Osteoblast (primary cell): ENCODE results near the gene RBBP8. TPM values are rescaled to one million over a fixed set of nuclear protein-coding genes. Genes with fewer than 3 reads are reported as not detected.
A peak's percentile ranks its signal among the peaks of the same experiment; 100 is the strongest.
"Not testable (repeated sequence)": the region's sequence is repeated elsewhere in the genome, so short reads cannot be mapped to it uniquely, and the experiment has no call there.

Experiments
- DNase-seq: peaks from one replicate; pipeline ENCODE4 v3.0.0; 2011; ENCODE audit warnings: low spot score, mixed read lengths; ENCODE audit not compliant: insufficient read length; ENCODE audit errors: missing footprints
- H2AFZ ChIP-seq: 2 replicates; pipeline ENCODE4 v1.6.0; 2011; ENCODE audit warnings: mild to moderate bottlenecking, low read length
- H3K27ac ChIP-seq: 2 replicates; pipeline ENCODE4 v1.5.1; 2011; ENCODE audit warnings: mild to moderate bottlenecking, low read depth, low read length, moderate library complexity
- H3K27me3 ChIP-seq: 2 replicates; pipeline ENCODE4 v1.6.0; 2012; ENCODE audit warnings: mild to moderate bottlenecking, control low read depth, inconsistent platforms, low read length, moderate library complexity; ENCODE audit not compliant: insufficient read depth
- H3K36me3 ChIP-seq: 2 replicates; pipeline ENCODE4 v1.5.1; 2011; ENCODE audit warnings: mild to moderate bottlenecking, low read length, control low read depth, moderate library complexity; ENCODE audit not compliant: insufficient read depth
- H3K4me1 ChIP-seq: 2 replicates; pipeline ENCODE4 v1.5.1; 2011; ENCODE audit warnings: mild to moderate bottlenecking, low read length, control low read depth, moderate library complexity; ENCODE audit not compliant: insufficient read depth
- H3K4me2 ChIP-seq: 2 replicates; pipeline ENCODE4 v1.6.0; 2011; ENCODE audit warnings: mild to moderate bottlenecking, low read length; ENCODE audit not compliant: insufficient read depth
- H3K4me3 ChIP-seq: fragments of 200-600 bp; sonication (generic); 3 replicates; pipeline ENCODE4 v1.5.1; 2012; ENCODE audit warnings: mild to moderate bottlenecking, low read length, inconsistent platforms; ENCODE audit not compliant: insufficient read depth
- H3K79me2 ChIP-seq: 2 replicates; pipeline ENCODE4 v1.6.0; 2012; ENCODE audit warnings: mild to moderate bottlenecking, low read length, control low read depth, inconsistent platforms; ENCODE audit not compliant: insufficient read depth
- H3K9me3 ChIP-seq: 2 replicates; pipeline ENCODE4 v1.5.1; 2011; ENCODE audit warnings: low read depth, low read length, control low read depth
- H4K20me1 ChIP-seq: 2 replicates; pipeline ENCODE4 v1.6.0; 2012; ENCODE audit warnings: mild to moderate bottlenecking, low read length, control low read depth; ENCODE audit not compliant: insufficient read depth
- total RNA-seq: library from RNA; depleted of rRNA; stranded (reverse); fragments of >200 nt; gene quantifications from 2 replicates; pipeline ENCODE4 v1.2.3, GENCODE V29; 2012
- TF ChIP-seq, protein P1 (sequence below): IDR thresholded peaks from 2 replicates; pipeline ENCODE4 v1.5.1; 2011; ENCODE audit warnings: mild to moderate bottlenecking, low read depth, low read length, moderate library complexity; ENCODE audit errors: extremely low read depth

RBBP8 gene
- total RNA-seq, 1 donor, result 40.2 TPM

DNA sequence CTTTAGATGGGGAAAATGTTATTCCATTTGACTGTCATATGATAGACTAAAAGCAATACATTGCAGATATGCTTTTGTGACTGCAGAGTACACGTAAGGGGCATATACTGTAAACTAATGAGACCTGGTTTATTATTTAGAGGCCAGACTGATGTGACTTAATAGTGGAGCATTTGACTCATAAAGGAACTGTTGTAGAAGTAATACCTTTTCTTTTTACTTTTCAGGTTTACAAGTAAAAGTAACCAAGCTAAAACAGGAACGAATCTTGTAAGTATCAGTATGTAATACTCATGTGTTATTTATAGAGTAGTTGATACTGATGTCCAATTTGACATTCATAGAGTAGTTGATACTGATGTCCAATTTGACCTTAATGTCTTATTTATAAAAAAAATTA is 13.1 kb downstream of the RBBP8 start:
- TF ChIP-seq, protein P1, sequence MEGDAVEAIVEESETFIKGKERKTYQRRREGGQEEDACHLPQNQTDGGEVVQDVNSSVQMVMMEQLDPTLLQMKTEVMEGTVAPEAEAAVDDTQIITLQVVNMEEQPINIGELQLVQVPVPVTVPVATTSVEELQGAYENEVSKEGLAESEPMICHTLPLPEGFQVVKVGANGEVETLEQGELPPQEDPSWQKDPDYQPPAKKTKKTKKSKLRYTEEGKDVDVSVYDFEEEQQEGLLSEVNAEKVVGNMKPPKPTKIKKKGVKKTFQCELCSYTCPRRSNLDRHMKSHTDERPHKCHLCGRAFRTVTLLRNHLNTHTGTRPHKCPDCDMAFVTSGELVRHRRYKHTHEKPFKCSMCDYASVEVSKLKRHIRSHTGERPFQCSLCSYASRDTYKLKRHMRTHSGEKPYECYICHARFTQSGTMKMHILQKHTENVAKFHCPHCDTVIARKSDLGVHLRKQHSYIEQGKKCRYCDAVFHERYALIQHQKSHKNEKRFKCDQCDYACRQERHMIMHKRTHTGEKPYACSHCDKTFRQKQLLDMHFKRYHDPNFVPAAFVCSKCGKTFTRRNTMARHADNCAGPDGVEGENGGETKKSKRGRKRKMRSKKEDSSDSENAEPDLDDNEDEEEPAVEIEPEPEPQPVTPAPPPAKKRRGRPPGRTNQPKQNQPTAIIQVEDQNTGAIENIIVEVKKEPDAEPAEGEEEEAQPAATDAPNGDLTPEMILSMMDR, result no peak
- Histone ChIP-seq H3K79me2 (no peaks in the 10 kb centered on the region), H3K9me3 (no peaks in the 10 kb centered on the region), H3K4me2 (no peak overlapping the region), H3K27ac (no peak overlapping the region), H3K4me3 (no peak overlapping the region), H4K20me1 (no peaks in the 10 kb centered on the region), H3K27me3 (no peaks in the 10 kb centered on the region), H3K4me1 (no peaks in the 10 kb centered on the region), H2AFZ (peak overlapping the region; percentile 19), H3K36me3 (peaks cover 9% of the 10 kb centered on the region)
- peak; percentile 19 for DNase-seq

DNA sequence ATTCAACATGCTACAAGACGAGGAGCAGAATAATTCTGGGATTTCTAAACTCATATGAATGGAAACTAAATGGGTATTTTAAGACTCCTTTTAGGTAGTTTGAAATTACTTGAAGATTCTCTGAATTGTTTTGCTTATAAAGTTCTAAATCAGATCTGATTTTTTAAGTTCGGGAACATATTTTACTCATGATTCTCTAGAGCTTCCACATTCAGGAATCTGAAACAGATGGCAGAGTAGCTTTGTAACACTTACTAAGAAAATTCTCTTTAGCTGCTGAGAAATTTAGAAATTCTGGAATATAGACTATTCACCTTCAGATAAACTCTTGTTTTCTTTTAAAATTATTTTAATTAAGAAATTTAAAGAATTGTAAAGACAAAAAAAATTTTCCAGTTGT is 13.7 kb downstream of the RBBP8 start:
- no peak for DNase-seq
- Histone ChIP-seq H3K4me1 (no peaks in the 10 kb centered on the region), H3K27me3 (no peaks in the 10 kb centered on the region), H2AFZ (no peak overlapping the region), H3K4me2 (no peak overlapping the region), H3K27ac (no peak overlapping the region), H4K20me1 (no peaks in the 10 kb centered on the region), H3K79me2 (no peaks in the 10 kb centered on the region), H3K9me3 (no peaks in the 10 kb centered on the region), H3K4me3 (no peak overlapping the region), H3K36me3 (peaks cover 15% of the 10 kb centered on the region)
- TF ChIP-seq, protein P1, result no peak

- no peak overlapping the region for H3K4me2 ChIP-seq
- no peaks in the 10 kb centered on the region for H3K27me3 ChIP-seq
- H3K4me1 ChIP-seq, result no peaks in the 10 kb centered on the region
- H3K4me3 ChIP-seq, result no peak overlapping the region
- H3K9me3 ChIP-seq, result no peaks in the 10 kb centered on the region
- H3K79me2 ChIP-seq, result no peaks in the 10 kb centered on the region
- peaks cover 22% of the 10 kb centered on the region for H3K36me3 ChIP-seq
- H3K27ac ChIP-seq, result no peak overlapping the region
- TF ChIP-seq, protein P1, result no peak
- no peak for DNase-seq
- no peaks in the 10 kb centered on the region for H4K20me1 ChIP-seq
- no peak overlapping the region for H2AFZ ChIP-seq
Measured at GRCh38 chr18:22951823-22952222, 18.7 kb downstream of the RBBP8 start.

DNA sequence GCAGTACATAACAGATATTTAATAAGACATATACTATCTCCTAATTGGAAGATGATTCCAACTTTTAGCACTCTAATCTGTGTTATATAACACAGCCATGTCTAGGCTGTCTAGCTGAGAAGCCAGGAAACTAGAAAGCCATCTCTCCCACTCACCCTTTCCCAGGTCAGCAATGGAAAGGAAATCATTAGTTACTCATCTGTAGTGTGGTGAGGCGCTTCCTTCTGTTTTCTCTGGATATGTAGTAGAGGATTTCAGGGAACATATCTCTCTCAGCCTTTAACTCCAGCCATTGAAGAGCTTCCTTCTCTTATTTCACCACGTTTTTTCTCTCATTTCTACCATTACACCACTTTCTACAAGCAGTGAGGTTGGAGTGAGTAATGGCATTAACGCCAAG is 19.4 kb downstream of the RBBP8 start:
- no peak overlapping the region for H2AFZ ChIP-seq
- no peaks in the 10 kb centered on the region for H3K27me3 ChIP-seq
- no peaks in the 10 kb centered on the region for H3K4me1 ChIP-seq
- no peaks in the 10 kb centered on the region for H3K79me2 ChIP-seq
- no peak for DNase-seq
- no peaks in the 10 kb centered on the region for H4K20me1 ChIP-seq
- no peak overlapping the region for H3K4me2 ChIP-seq
- H3K27ac ChIP-seq, result no peak overlapping the region
- no peaks in the 10 kb centered on the region for H3K9me3 ChIP-seq
- H3K36me3 ChIP-seq, result peaks cover 22% of the 10 kb centered on the region
- TF ChIP-seq, protein P1, result no peak
- no peak overlapping the region for H3K4me3 ChIP-seq

GRCh38 chr18:22953982-22954381 is 20.9 kb downstream of the RBBP8 start:
- H2AFZ ChIP-seq, H4K20me1 ChIP-seq, H3K4me1 ChIP-seq, H3K4me3 ChIP-seq, H3K4me2 ChIP-seq, H3K27me3 ChIP-seq, DNase-seq, H3K79me2 ChIP-seq, H3K27ac ChIP-seq, H3K9me3 ChIP-seq: not testable (repeated sequence)
- H3K36me3 ChIP-seq, result peaks cover 22% of the 10 kb centered on the region
